Activated CD8-positive, alpha-beta T cell treated with anti-CD3 and anti-CD28 coated beads, Interleukin-2, amount 10 ng/mL, durations not matched to agents 7 days and 5 days (primary cell): ENCODE data around the gene CT45A2. TPM values are rescaled to one million over a fixed set of nuclear protein-coding genes. Genes with fewer than 3 reads are reported as not detected.
"Not testable (repeated sequence)": the region's sequence is repeated elsewhere in the genome, so short reads cannot be mapped to it uniquely, and the experiment has no call there.

Experiments used
- ATAC-seq: fragments of 150-1000 bp; cut with Tn5 transposase; one replicate; pipeline ENCODE4 v1.10.0; 2021; ENCODE audit warnings: moderate library complexity
- CTCF ChIA-PET: fragments of 350-600 bp; sonication (Branson Sonifier 250); formaldehyde crosslinking; loops from one replicate; lab custom pipeline; 2021; ENCODE audit warnings: antibody characterized with exemption; lab: Charles Lee
- POLR2A ChIA-PET: fragments of 350-600 bp; sonication (Branson Sonifier 250); formaldehyde crosslinking; loops from one replicate; lab custom pipeline; 2021; ENCODE audit warnings: antibody characterized with exemption; lab: Charles Lee
- DNase-seq: peaks from one replicate; pipeline ENCODE4 v3.0.0-alpha.2; 2020
- H3K27ac Mint-ChIP-seq: one replicate; pipeline ENCODE4 v1.8.0; 2021; ENCODE audit warnings: mild to moderate bottlenecking, mixed read lengths
- H3K27me3 Mint-ChIP-seq: one replicate; pipeline ENCODE4 v1.8.0; 2021; ENCODE audit warnings: low read depth, mixed read lengths
- H3K36me3 Mint-ChIP-seq: one replicate; pipeline ENCODE4 v1.8.0; 2021; ENCODE audit warnings: low read depth, mixed read lengths
- H3K4me1 Mint-ChIP-seq: one replicate; pipeline ENCODE4 v1.8.0; 2021; ENCODE audit warnings: low read depth, mixed read lengths
- H3K4me3 Mint-ChIP-seq: one replicate; pipeline ENCODE4 v1.8.0; 2021; ENCODE audit warnings: mild to moderate bottlenecking, mixed read lengths
- H3K9me3 Mint-ChIP-seq: one replicate; pipeline ENCODE4 v1.8.0; 2022; ENCODE audit warnings: mixed read lengths; ENCODE audit not compliant: insufficient read depth
- total RNA-seq, 2 experiments: library from RNA; stranded (reverse); gene quantifications; one replicate each; pipeline ENCODE4 v1.2.3, GENCODE V29; 2021

Gene CT45A2
- not detected for total RNA-seq

GRCh38 chrX:135819912-135820311 is at the start of gene CT45A2:
TSS of gene CT45A2 (minus strand) at chrX:135820012. CDS start at chrX:135816265, 3,747 bp downstream.
- H3K36me3 Mint-ChIP-seq, H3K4me1 Mint-ChIP-seq, H3K4me3 Mint-ChIP-seq, H3K27me3 Mint-ChIP-seq, ATAC-seq, H3K9me3 Mint-ChIP-seq, CTCF ChIA-PET, H3K27ac Mint-ChIP-seq, POLR2A ChIA-PET, DNase-seq: not testable (repeated sequence)

GRCh38 chrX:135854438-135854837 is 34.6 kb upstream of the CT45A2 start, which contains the start of gene CT45A8:
TSS of gene CT45A8 (minus strand) at chrX:135854538. CDS start at chrX:135850783, 3,755 bp downstream.
- POLR2A ChIA-PET, H3K36me3 Mint-ChIP-seq, H3K27me3 Mint-ChIP-seq, H3K4me3 Mint-ChIP-seq, DNase-seq, ATAC-seq, CTCF ChIA-PET, H3K27ac Mint-ChIP-seq, H3K4me1 Mint-ChIP-seq, H3K9me3 Mint-ChIP-seq: not testable (repeated sequence)

- H3K27ac Mint-ChIP-seq, CTCF ChIA-PET, H3K27me3 Mint-ChIP-seq, H3K36me3 Mint-ChIP-seq, ATAC-seq, H3K9me3 Mint-ChIP-seq, H3K4me1 Mint-ChIP-seq, DNase-seq, POLR2A ChIA-PET, H3K4me3 Mint-ChIP-seq: not testable (repeated sequence)
Observed at GRCh38 chrX:135837180-135837579, 17.4 kb upstream of the CT45A2 start, which contains the start of gene CT45A7. TSS of gene CT45A7 (minus strand) at chrX:135837280. CDS start at chrX:135833533, 3,747 bp downstream.

GRCh38 chrX:135802687-135803086 is 17.1 kb downstream of the CT45A2 start, which contains the start of gene CT45A6:
TSS of gene CT45A6 (minus strand) at chrX:135802787. CDS start at chrX:135798993, 3,794 bp downstream.
- DNase-seq, H3K4me1 Mint-ChIP-seq, ATAC-seq, H3K9me3 Mint-ChIP-seq, H3K27me3 Mint-ChIP-seq, H3K4me3 Mint-ChIP-seq, H3K27ac Mint-ChIP-seq, CTCF ChIA-PET, H3K36me3 Mint-ChIP-seq, POLR2A ChIA-PET: not testable (repeated sequence)

- H3K27ac Mint-ChIP-seq, H3K36me3 Mint-ChIP-seq, ATAC-seq, H3K4me3 Mint-ChIP-seq, H3K27me3 Mint-ChIP-seq, H3K4me1 Mint-ChIP-seq, POLR2A ChIA-PET, DNase-seq, H3K9me3 Mint-ChIP-seq, CTCF ChIA-PET: not testable (repeated sequence)
Observed at GRCh38 chrX:135785403-135785802, 34.4 kb downstream of the CT45A2 start, which contains the start of gene CT45A5. TSS of gene CT45A5 (minus strand) at chrX:135785503. CDS start at chrX:135781729, 3,774 bp downstream.

- H3K4me1 Mint-ChIP-seq, H3K27ac Mint-ChIP-seq, DNase-seq, H3K36me3 Mint-ChIP-seq, H3K4me3 Mint-ChIP-seq, POLR2A ChIA-PET, H3K27me3 Mint-ChIP-seq, CTCF ChIA-PET, H3K9me3 Mint-ChIP-seq, ATAC-seq: not testable (repeated sequence)
Observed at GRCh38 chrX:135768091-135768490, 51.7 kb downstream of the CT45A2 start, which contains the start of gene CT45A3. TSS of gene CT45A3 (minus strand) at chrX:135768191. CDS start at chrX:135764444, 3,747 bp downstream.

Other genes starting within 250 kb of the CT45A2 start
- gene CT45A1, start 106.4 kb downstream of the CT45A2 start, total RNA-seq: not detected
- not detected for gene CT45A3, start 51.8 kb downstream of the CT45A2 start, total RNA-seq
- gene CT45A5, start 34.5 kb downstream of the CT45A2 start, total RNA-seq: not detected
- not detected for gene CT45A6, start 17.2 kb downstream of the CT45A2 start, total RNA-seq
- gene CT45A7, start 17.3 kb upstream of the CT45A2 start, total RNA-seq: not detected
- not detected for gene CT45A8, start 34.5 kb upstream of the CT45A2 start, total RNA-seq
- not detected for gene CT45A9, start 51.8 kb upstream of the CT45A2 start, total RNA-seq
- not detected for gene CT45A10, start 73.4 kb upstream of the CT45A2 start, total RNA-seq
- gene SAGE1, start 73.7 kb upstream of the CT45A2 start, total RNA-seq: not detected
- gene MMGT1, start 154.0 kb upstream of the CT45A2 start, total RNA-seq: 10 to 100 TPM; 15.9 to 16.4 TPM
- 10 to 100 TPM; 15.4 to 17.5 TPM for gene SLC9A6, start 165.4 kb upstream of the CT45A2 start, total RNA-seq